ENCODE measurements around the gene SLC18B1.

SLC18B1 gene

GRCh38 chr6:132736239-132736638, 62.2 kb downstream of the SLC18B1 start:
- DNase-seq = no peak

GRCh38 chr6:132734694-132735236, 63.7 kb downstream of the SLC18B1 start:
- DNase-seq = peak in 1 of 2 experiments; percentile 8

GRCh38 chr6:132733814-132734213, 64.6 kb downstream of the SLC18B1 start:
- DNase-seq = no peak

GRCh38 chr6:132733283-132733682, 65.2 kb downstream of the SLC18B1 start:
- no peak for DNase-seq

- no peak for DNase-seq
Measured at GRCh38 chr6:132731086-132731485, 67.4 kb downstream of the SLC18B1 start.

GRCh38 chr6:132730560-132730959, 67.9 kb downstream of the SLC18B1 start:
- DNase-seq = no peak

- no peak for DNase-seq
Measured at GRCh38 chr6:132728616-132729015, 69.8 kb downstream of the SLC18B1 start.

GRCh38 chr6:132726608-132726975, 71.8 kb downstream of the SLC18B1 start:
- DNase-seq = no peak

GRCh38 chr6:132725947-132726607, 72.4 kb downstream of the SLC18B1 start:
- DNase-seq = peak; percentile 6 to 52

GRCh38 chr6:132725471-132725870, 73.0 kb downstream of the SLC18B1 start:
- no peak for DNase-seq

GRCh38 chr6:132719736-132720448, 78.5 kb downstream of the SLC18B1 start:
- DNase-seq = no peak
